IMR-90 (cell line): ENCODE results near the gene RAPGEF2. TPM values are rescaled to one million over a fixed set of nuclear protein-coding genes. Genes with fewer than 3 reads are reported as not detected.

Experiments used
- ATAC-seq: fragments of 200-7000 bp; cut with Tn5 transposase; 2 replicates; pipeline ENCODE4 v1.9.1; 2020; ENCODE audit warnings: low read depth, mild to moderate bottlenecking, moderate library complexity
- BruUV-seq: library from RNA; stranded (reverse); fragments of 400-500 nt; replicated peaks from 2 replicates; lab custom pipeline; 2021; lab: Mats Ljungman, UMichigan
- CTCF ChIA-PET: fragments of 300-600 bp; formaldehyde crosslinking; extraction: SDS; loops from one replicate; lab custom pipeline; 2021; ENCODE audit warnings: antibody characterized with exemption; lab: Yijun Ruan, JAX
- POLR2A ChIA-PET: fragments of 300-600 bp; sonication (Branson Sonifier 250); formaldehyde crosslinking; loops from one replicate; lab custom pipeline; 2022; ENCODE audit warnings: antibody characterized with exemption; ENCODE audit not compliant: unreplicated experiment; lab: Charles Lee
- DNase-seq: peaks from one replicate; pipeline ENCODE4 v3.0.0; 2013
- H2AFZ ChIP-seq: replicated peaks from 2 replicates; pipeline ENCODE3; 2013; ENCODE audit warnings: low read length, mild to moderate bottlenecking; ENCODE audit not compliant: poor library complexity
- H2AK5ac ChIP-seq: 2 replicates; pipeline ENCODE4 v1.6.1; 2013; ENCODE audit warnings: low read depth, low read length, inconsistent platforms
- H2AK9ac ChIP-seq: replicated peaks from 2 replicates; pipeline ENCODE3; 2013; ENCODE audit warnings: mild to moderate bottlenecking, low read depth, low read length, moderate library complexity; ENCODE audit not compliant: poor library complexity
- H2BK120ac ChIP-seq: 2 replicates; pipeline ENCODE4 v1.6.1; 2013; ENCODE audit warnings: low read depth, low read length, inconsistent platforms
- H2BK15ac ChIP-seq: 3 replicates; pipeline ENCODE4 v1.6.1; 2013; ENCODE audit warnings: low read depth, low read length, inconsistent platforms
- H2BK20ac ChIP-seq: 2 replicates; pipeline ENCODE4 v1.6.1; 2013; ENCODE audit warnings: low read depth, mild to moderate bottlenecking, inconsistent platforms, low read length, moderate library complexity
- H2BK5ac ChIP-seq: 2 replicates; pipeline ENCODE4 v1.6.1; 2013; ENCODE audit warnings: mild to moderate bottlenecking, low read depth, low read length, inconsistent platforms; ENCODE audit not compliant: poor library complexity, severe bottlenecking
- H3K14ac ChIP-seq: replicated peaks from 2 replicates; pipeline ENCODE4 v1.6.1; 2013; ENCODE audit warnings: low read depth, low read length, inconsistent platforms
- H3K18ac ChIP-seq: 2 replicates; pipeline ENCODE4 v1.6.1; 2013; ENCODE audit warnings: low read depth, low read length, control low read depth
- H3K23ac ChIP-seq: 2 replicates; pipeline ENCODE4 v1.6.1; 2013; ENCODE audit warnings: low read depth, low read length, inconsistent platforms
- H3K27ac ChIP-seq: 2 replicates; pipeline ENCODE4 v1.5.1; 2013; ENCODE audit warnings: mild to moderate bottlenecking, control low read depth, low read length; ENCODE audit not compliant: insufficient read depth
- H3K27me3 ChIP-seq: 2 replicates; pipeline ENCODE4 v1.6.1; 2013; ENCODE audit warnings: low read length; ENCODE audit not compliant: control insufficient read depth, insufficient read depth
- H3K36me3 ChIP-seq: 2 replicates; pipeline ENCODE4 v1.6.1; 2013; ENCODE audit warnings: low read length, mixed read lengths; ENCODE audit not compliant: control insufficient read depth, insufficient read depth
- H3K4ac ChIP-seq: 2 replicates; pipeline ENCODE4 v1.6.1; 2013; ENCODE audit warnings: low read depth, low read length, inconsistent platforms
- H3K4me1 ChIP-seq: 2 replicates; pipeline ENCODE4 v1.6.1; 2013; ENCODE audit warnings: low read length, mixed read lengths; ENCODE audit not compliant: control insufficient read depth, insufficient read depth
- H3K4me2 ChIP-seq: 2 replicates; pipeline ENCODE4 v1.6.1; 2013; ENCODE audit warnings: low read depth, mild to moderate bottlenecking, control low read depth, low read length, moderate library complexity
- H3K4me3 ChIP-seq: 2 replicates; pipeline ENCODE4 v1.5.1; 2013; ENCODE audit warnings: low read depth, mild to moderate bottlenecking, control low read depth, low read length, moderate library complexity; ENCODE audit not compliant: insufficient read depth
- H3K56ac ChIP-seq: 2 replicates; pipeline ENCODE4 v1.6.1; 2013; ENCODE audit warnings: low read length, inconsistent platforms; ENCODE audit not compliant: insufficient read depth; ENCODE audit errors: extremely low read depth
- H3K79me1 ChIP-seq, 2 experiments: 2 replicates each; pipeline ENCODE4 v1.6.1; 2013; ENCODE audit warnings: low read length in 2 of 2, inconsistent platforms in 1 of 2, low read depth in 1 of 2
- H3K9ac ChIP-seq: 2 replicates; pipeline ENCODE4 v1.6.1; 2013; ENCODE audit warnings: low read depth, low read length, control low read depth
- H3K9me1 ChIP-seq: 2 replicates; pipeline ENCODE4 v1.6.1; 2013; ENCODE audit warnings: low read length, inconsistent platforms; ENCODE audit not compliant: insufficient read depth
- H3K9me3 ChIP-seq: 2 replicates; pipeline ENCODE4 v1.6.1; 2013; ENCODE audit warnings: low read length; ENCODE audit not compliant: control insufficient read depth, insufficient read depth
- H4K20me1 ChIP-seq: 2 replicates; pipeline ENCODE4 v1.6.1; 2013; ENCODE audit warnings: low read length, inconsistent platforms; ENCODE audit not compliant: insufficient read depth
- H4K5ac ChIP-seq: 2 replicates; pipeline ENCODE4 v1.6.1; 2013; ENCODE audit warnings: mild to moderate bottlenecking, low read depth, low read length, control low read depth
- H4K8ac ChIP-seq, 2 experiments: 2 replicates each; pipeline ENCODE4 v1.6.1; 2013; ENCODE audit warnings: low read depth in 2 of 2, low read length in 2 of 2, control low read depth in 1 of 2, inconsistent platforms in 1 of 2
- H4K91ac ChIP-seq: 2 replicates; pipeline ENCODE4 v1.6.1; 2013; ENCODE audit warnings: low read depth, low read length, inconsistent platforms; ENCODE audit not compliant: insufficient read depth
- BHLHE40 ChIP-seq: fragments of 150-350 bp; IDR thresholded peaks from 2 replicates; pipeline ENCODE4 v1.6.1; 2016; ENCODE audit warnings: mild to moderate bottlenecking, low read depth, low read length
- CEBPB ChIP-seq: IDR thresholded peaks from 2 replicates; pipeline ENCODE4 v1.6.1; 2012; ENCODE audit warnings: low read depth, low read length, improper control_type of control experiment
- CHD1 ChIP-seq: IDR thresholded peaks from 2 replicates; pipeline ENCODE4 v1.6.1; 2012; ENCODE audit warnings: low read depth, low read length, improper control_type of control experiment
- CTCF ChIP-seq: conservative IDR thresholded peaks from 2 replicates; pipeline ENCODE4 v1.5.1; 2012; ENCODE audit warnings: mild to moderate bottlenecking, low read depth, low read length, improper control_type of control experiment
- MAZ ChIP-seq: IDR thresholded peaks from 2 replicates; pipeline ENCODE4 v1.6.1; 2012; ENCODE audit warnings: low read depth, mild to moderate bottlenecking, low read length, improper control_type of control experiment, moderate library complexity, borderline replicate concordance
- MXI1 ChIP-seq: IDR thresholded peaks from 2 replicates; pipeline ENCODE4 v1.6.1; 2012; ENCODE audit warnings: low read depth, mild to moderate bottlenecking, low read length, moderate library complexity, borderline replicate concordance
- NFE2L2 ChIP-seq: fragments of 150-350 bp; IDR thresholded peaks from 2 replicates; pipeline ENCODE4 v1.6.1; 2016; ENCODE audit warnings: low read depth, mild to moderate bottlenecking, low read length
- POLR2A ChIP-seq: IDR thresholded peaks from 2 replicates; pipeline ENCODE4 v1.6.1; 2012; ENCODE audit warnings: mild to moderate bottlenecking, low read depth, low read length
- RFX5 ChIP-seq: IDR thresholded peaks from 2 replicates; pipeline ENCODE4 v1.8.0; 2012; ENCODE audit warnings: low read depth, mild to moderate bottlenecking, low read length, moderate library complexity
- SMC3 ChIP-seq: fragments of 150-350 bp; IDR thresholded peaks from 2 replicates; pipeline ENCODE4 v1.6.1; 2016; ENCODE audit warnings: low read depth, mild to moderate bottlenecking, antibody characterized with exemption, low read length, moderate library complexity
- USF2 ChIP-seq: fragments of 150-350 bp; IDR thresholded peaks from 2 replicates; pipeline ENCODE4 v1.6.1; 2017; ENCODE audit warnings: mild to moderate bottlenecking, antibody characterized with exemption, low read length, low read depth
- WGBS, 2 experiments: methylation state at CpG; one replicate each; pipeline versions ENCODE4 v1.1.5 to v1.1.7; 2013; ENCODE audit warnings: missing lambda C conversion rate in 2 of 2; ENCODE audit not compliant: insufficient read length in 1 of 2; ENCODE audit errors: extremely low coverage in 2 of 2; 5-methylcytosine and 5-hydroxymethylcytosine counted together
- dilution Hi-C: fragments of 300-500 bp; cut with HindIII; formaldehyde crosslinking; loops from one replicate; pipeline ENCODE4 v1.14.3; 2018; ENCODE audit warnings: low sequenced_read_pairs; ENCODE audit not compliant: unreplicated experiment
- in situ Hi-C: fragments of 300-500 bp; cut with MboI; formaldehyde crosslinking; loops from 3 replicates; pipeline ENCODE4 v1.14.3; 2019; ENCODE audit warnings: low sequenced_read_pairs, inconsistent platforms, mixed read lengths
- intact Hi-C: fragments of 100-400 bp; cut with micrococcal nuclease; formaldehyde crosslinking; loops from 2 replicates; pipeline ENCODE4 v1.10.0; 2022
- polyA plus RNA-seq, 3 experiments: library from polyadenylated mRNA; depleted of rRNA; stranded (reverse); fragments of >200 nt; gene quantifications; 2 replicates each; pipeline ENCODE4 v1.2.3, GENCODE V29; 2012; ENCODE audit warnings: low replicate concordance in 1 of 3
- total RNA-seq: library from RNA; depleted of rRNA; stranded (reverse); fragments of >200 nt; gene quantifications from 2 replicates; pipeline ENCODE4 v1.2.3, GENCODE V29; 2012

RAPGEF2 gene
- total and polyA plus RNA-seq, 2 of the 4 experiments (the other 2 are of a cell fraction): 27.6 to 109 TPM

GRCh38 chr4:159105761-159106243, 2.9 kb downstream of the RAPGEF2 start:
- H3K18ac ChIP-seq: no peak overlapping the region
- H3K4me1 ChIP-seq: peaks cover 2% of the 10 kb centered on the region
- TF ChIP-seq CHD1 (no peak), CTCF (no peak), POLR2A (no peak), MAZ (no peak), RFX5 (no peak), SMC3 (no peak), NFE2L2 (no peak), BHLHE40 (no peak), MXI1 (no peak), CEBPB (no peak), USF2 (no peak)
- ChIA-PET POLR2A (no interaction called here), CTCF (no interaction called here)
- peak overlapping the region; percentile 98 for H3K4me2 ChIP-seq
- H2AFZ ChIP-seq: no peak overlapping the region
- no peak overlapping the region for H2BK5ac ChIP-seq
- intact Hi-C loops (loop anchor here (2.0 to 10.0 kb wide), 5 partner anchors 36 to 371 kb away; no protein-coding TSS in a partner anchor), dilution Hi-C loops (no loop called here), in situ Hi-C loops (no loop called here)
- H2BK20ac ChIP-seq: no peak overlapping the region
- no peak overlapping the region for H4K8ac ChIP-seq
- peaks cover 19 to 44% of the 10 kb centered on the region in 2 experiments for H3K79me1 ChIP-seq
- H3K9me1 ChIP-seq: 0 out of 2 replicates have a peak, but pooled peaks cover 3% of the 10 kb centered on the region
- H3K27me3 ChIP-seq: peaks cover 9% of the 10 kb centered on the region
- H3K14ac ChIP-seq: 0 out of 2 replicates have a peak overlapping the region, but pooled peaks have one; percentile 1
- no peak overlapping the region for H2AK5ac ChIP-seq
- H2BK120ac ChIP-seq: no peak overlapping the region
- H3K9me3 ChIP-seq: no peaks in the 10 kb centered on the region
- no peak overlapping the region for H2BK15ac ChIP-seq
- no peak overlapping the region for H2AK9ac ChIP-seq
- no peak overlapping the region for H3K56ac ChIP-seq
- no peak overlapping the region for H3K4ac ChIP-seq
- no peak overlapping the region for H4K91ac ChIP-seq
- WGBS, 2 experiments: 20% methylated on average over 1 of the region's 4 CpGs; no CpG with 5 or more reads in 1 of the 2 experiments
- H4K5ac ChIP-seq: no peak overlapping the region
- peak; percentile 85 for DNase-seq
- peaks cover 31% of the 10 kb centered on the region for H4K20me1 ChIP-seq
- H3K36me3 ChIP-seq: no peaks in the 10 kb centered on the region
- H3K23ac ChIP-seq: no peak overlapping the region
- H3K27ac ChIP-seq: no peak overlapping the region
- TSS peak; percentile 32 for BruUV-seq
- H3K9ac ChIP-seq: no peak overlapping the region
- peak overlapping the region; percentile 88; the same call in 1 of the 2 replicates for H3K4me3 ChIP-seq
- ATAC-seq: no peak
